ENCODE data around the gene TGM4.
"Not testable (repeated sequence)": the region's sequence is repeated elsewhere in the genome, so short reads cannot be mapped to it uniquely, and the experiment has no call there.

Gene TGM4

GRCh38 chr3:44835684-44836083 lies 38.7 kb upstream of the TGM4 start:
- no peak for TF ChIP-seq CTCF (conservative IDR thresholded peaks at IDR 0.05; ENCODE audit: low read depth, low read length)
- no peak for DNase-seq (ENCODE audit: low read depth)

GRCh38 chr3:44842376-44842775 lies 32.0 kb upstream of the TGM4 start:
- no peak for TF ChIP-seq CTCF (conservative IDR thresholded peaks at IDR 0.05; ENCODE audit: low read depth, low read length)
- no peak overlapping the region for H3K4me3 ChIP-seq (ENCODE audit: low read depth, low read length)
- no peak for DNase-seq (ENCODE audit: low read depth)

More at GRCh38 chr3:44835684-44836083, 38.7 kb upstream of the TGM4 start:
- H3K4me3 ChIP-seq (ENCODE audit: low read depth, low read length) = no peak overlapping the region

GRCh38 chr3:44845528-44846520 lies 28.6 kb upstream of the TGM4 start:
- no peak overlapping the region for H3K4me3 ChIP-seq (ENCODE audit: low read depth, low read length)
- TF ChIP-seq CTCF (conservative IDR thresholded peaks at IDR 0.05; ENCODE audit: low read depth, low read length) = no peak
- peak; percentile 79 for DNase-seq (ENCODE audit: low read depth)

GRCh38 chr3:44848634-44849033 lies 25.8 kb upstream of the TGM4 start:
- no peak for DNase-seq (ENCODE audit: low read depth)
- TF ChIP-seq CTCF (conservative IDR thresholded peaks at IDR 0.05; ENCODE audit: low read depth, low read length) = no peak
- H3K4me3 ChIP-seq (ENCODE audit: low read depth, low read length) = no peak overlapping the region

- DNase-seq (ENCODE audit: low read depth); H3K4me3 ChIP-seq (ENCODE audit: low read depth, low read length): not testable (repeated sequence)
These were observed 17.7 kb upstream of the TGM4 start for GRCh38 chr3:44856663-44857062.

- no peak for TF ChIP-seq CTCF (conservative IDR thresholded peaks at IDR 0.05; ENCODE audit: low read depth, low read length)
- H3K4me3 ChIP-seq (ENCODE audit: low read depth, low read length) = no peak overlapping the region
- no peak for DNase-seq (ENCODE audit: low read depth)
These were observed 14.3 kb upstream of the TGM4 start for GRCh38 chr3:44860117-44860516.

- peak; percentile 95 for DNase-seq (ENCODE audit: low read depth)
- peak; percentile 59 for TF ChIP-seq CTCF (conservative IDR thresholded peaks at IDR 0.05; ENCODE audit: low read depth, low read length)
- H3K4me3 ChIP-seq (ENCODE audit: low read depth, low read length) = peak within 1 kb of the TSS; percentile 77
These were observed 12.8 kb upstream of the TGM4 start, which contains the start of gene TMEM42 for GRCh38 chr3:44861412-44862225. Gene TMEM42, plus strand, starts transcription at chr3:44861912. Its CDS starts 13 bp downstream, at chr3:44861925.

Measured in choroid plexus epithelial cell (primary cell).